Mesenchymal stem cell (in vitro differentiated cells and primary cell): ENCODE data around the gene NIPAL4.

Source experiments
- DNase-seq: peaks from one replicate; pipeline ENCODE4 v3.0.0-alpha.2; 2013
- H2AFZ ChIP-seq: one replicate; pipeline ENCODE4 v1.6.1; 2013; ENCODE audit warnings: low read depth, mild to moderate bottlenecking, control low read depth, inconsistent platforms, low read length, moderate library complexity
- H2AK5ac ChIP-seq: 2 replicates; pipeline ENCODE4 v1.6.1; 2013; ENCODE audit warnings: low read length, moderate library complexity, mild to moderate bottlenecking, inconsistent platforms; ENCODE audit not compliant: severe bottlenecking
- H2BK120ac ChIP-seq: one replicate; pipeline ENCODE4 v1.6.1; 2013; ENCODE audit warnings: low read depth, mild to moderate bottlenecking, inconsistent platforms, low read length, moderate library complexity
- H2BK12ac ChIP-seq, 2 experiments: one replicate each; pipeline ENCODE4 v1.6.1; 2013; ENCODE audit warnings: inconsistent platforms in 2 of 2, low read length in 2 of 2, mild to moderate bottlenecking in 2 of 2, moderate library complexity in 2 of 2, control low read depth in 1 of 2
- H2BK15ac ChIP-seq: one replicate; pipeline ENCODE4 v1.6.1; 2013; ENCODE audit warnings: mild to moderate bottlenecking, low read depth, inconsistent platforms; ENCODE audit not compliant: poor library complexity, severe bottlenecking
- H2BK5ac ChIP-seq: 2 replicates; pipeline ENCODE4 v1.6.1; 2013; ENCODE audit warnings: low read depth, mild to moderate bottlenecking, low read length, control low read depth, inconsistent platforms; ENCODE audit not compliant: poor library complexity, severe bottlenecking
- H3K14ac ChIP-seq, 2 experiments: one replicate each; pipeline ENCODE4 v1.6.1; 2013; ENCODE audit warnings: inconsistent platforms in 2 of 2, low read length in 2 of 2, control low read depth in 1 of 2, mild to moderate bottlenecking in 1 of 2, moderate library complexity in 1 of 2
- H3K18ac ChIP-seq, 2 experiments: one replicate each; pipeline ENCODE4 v1.6.1; 2013; ENCODE audit warnings: inconsistent platforms in 2 of 2, low read length in 2 of 2, control low read depth in 1 of 2, low read depth in 1 of 2, mild to moderate bottlenecking in 1 of 2
- H3K23ac ChIP-seq, 2 experiments: one replicate each; pipeline ENCODE4 v1.6.1; 2013; ENCODE audit warnings: inconsistent platforms in 2 of 2, low read length in 2 of 2, mild to moderate bottlenecking in 2 of 2, moderate library complexity in 2 of 2, control low read depth in 1 of 2
- H3K27ac ChIP-seq: 2 replicates; pipeline ENCODE4 v1.5.1; 2013; ENCODE audit warnings: mild to moderate bottlenecking, moderate library complexity, low read length, control low read depth, inconsistent platforms; ENCODE audit not compliant: poor library complexity, severe bottlenecking
- H3K27me3 ChIP-seq, 2 experiments: 2 replicates each; pipeline versions ENCODE4 v1.6.1 to v1.7.0; 2013; ENCODE audit warnings: low read length in 2 of 2, mild to moderate bottlenecking in 2 of 2, moderate library complexity in 2 of 2, control low read depth in 1 of 2, inconsistent platforms in 1 of 2; ENCODE audit not compliant: control insufficient read depth in 1 of 2, insufficient read depth in 1 of 2
- H3K36me3 ChIP-seq, 2 experiments: 2 replicates each; pipeline versions ENCODE4 v1.6.1 to v1.7.0; 2013; ENCODE audit warnings: low read length in 2 of 2, control low read depth in 1 of 2, inconsistent platforms in 1 of 2, low read depth in 1 of 2, mild to moderate bottlenecking in 1 of 2; ENCODE audit not compliant: insufficient read depth in 2 of 2, control insufficient read depth in 1 of 2
- H3K4ac ChIP-seq, 2 experiments: one replicate each; pipeline ENCODE4 v1.6.1; 2013; ENCODE audit warnings: inconsistent platforms in 2 of 2, low read length in 2 of 2, mild to moderate bottlenecking in 2 of 2, moderate library complexity in 2 of 2, control low read depth in 1 of 2, low read depth in 1 of 2
- H3K4me1 ChIP-seq: 2 replicates; pipeline ENCODE4 v1.6.1; 2013; ENCODE audit warnings: low read depth, low read length, control low read depth; ENCODE audit not compliant: control insufficient read depth, insufficient read depth
- H3K4me2 ChIP-seq: 2 replicates; pipeline ENCODE4 v1.6.1; 2013; ENCODE audit warnings: low read length, mild to moderate bottlenecking, inconsistent platforms; ENCODE audit not compliant: poor library complexity, severe bottlenecking
- H3K4me3 ChIP-seq, 2 experiments: 2 replicates each; pipeline versions ENCODE4 v1.5.1 to v1.7.0; 2013; ENCODE audit warnings: low read length in 2 of 2, mild to moderate bottlenecking in 2 of 2, control low read depth in 1 of 2, low read depth in 1 of 2; ENCODE audit not compliant: insufficient read depth in 1 of 2
- H3K79me1 ChIP-seq: replicated peaks from 2 replicates; pipeline ENCODE4 v1.6.1; 2013; ENCODE audit warnings: mild to moderate bottlenecking, control low read depth, low read length, inconsistent platforms; ENCODE audit not compliant: poor library complexity, severe bottlenecking
- H3K9ac ChIP-seq: 2 replicates; pipeline ENCODE4 v1.7.0; 2013; ENCODE audit warnings: mild to moderate bottlenecking, low read length, moderate library complexity
- H3K9me3 ChIP-seq: 2 replicates; pipeline ENCODE4 v1.7.0; 2013; ENCODE audit warnings: mild to moderate bottlenecking, low read length; ENCODE audit not compliant: control insufficient read depth
- H4K8ac ChIP-seq: one replicate; pipeline ENCODE4 v1.6.1; 2013; ENCODE audit warnings: inconsistent platforms, mild to moderate bottlenecking, low read length, moderate library complexity
- H4K91ac ChIP-seq: one replicate; pipeline ENCODE4 v1.6.1; 2013; ENCODE audit warnings: mild to moderate bottlenecking, low read length, inconsistent platforms
- whole genome bisulfite sequencing: methylation state at CpG from one replicate; pipeline ENCODE4 v1.1.7; 2013; ENCODE audit warnings: mixed read lengths; 5-methylcytosine and 5-hydroxymethylcytosine counted together

The NIPAL4 gene

GRCh38 chr5:157487358-157487757, 27.3 kb downstream of the NIPAL4 start:
- H3K4me3 ChIP-seq = no peak overlapping the region
- DNase-seq = no peak
- H4K91ac ChIP-seq = no peak overlapping the region
- H3K4me2 ChIP-seq = no peak overlapping the region
- H3K9ac ChIP-seq = no peak overlapping the region
- no peak overlapping the region for H2BK5ac ChIP-seq
- H3K27ac ChIP-seq = no peak overlapping the region
- 100% methylated on average over 3 of the region's 3 CpGs for WGBS
- no peak overlapping the region for H3K14ac ChIP-seq
- H3K79me1 ChIP-seq = peaks cover 44% of the 10 kb centered on the region
- no peak overlapping the region for H3K4ac ChIP-seq
- H4K8ac ChIP-seq = no peak overlapping the region
- no peak overlapping the region for H2BK15ac ChIP-seq
- H3K9me3 ChIP-seq = no peaks in the 10 kb centered on the region
- H3K23ac ChIP-seq = no peak overlapping the region
- peaks cover 10 to 56% of the 10 kb centered on the region in 2 experiments for H3K36me3 ChIP-seq
- peak overlapping the region in 1 of 2 experiments; percentile 31 for H2BK12ac ChIP-seq
- H3K27me3 ChIP-seq = no peaks in the 10 kb centered on the region
- H3K18ac ChIP-seq = no peak overlapping the region
- H2AK5ac ChIP-seq = no peak overlapping the region
- no peak overlapping the region for H2AFZ ChIP-seq
- H2BK120ac ChIP-seq = no peak overlapping the region
- no peaks in the 10 kb centered on the region for H3K4me1 ChIP-seq

DNA sequence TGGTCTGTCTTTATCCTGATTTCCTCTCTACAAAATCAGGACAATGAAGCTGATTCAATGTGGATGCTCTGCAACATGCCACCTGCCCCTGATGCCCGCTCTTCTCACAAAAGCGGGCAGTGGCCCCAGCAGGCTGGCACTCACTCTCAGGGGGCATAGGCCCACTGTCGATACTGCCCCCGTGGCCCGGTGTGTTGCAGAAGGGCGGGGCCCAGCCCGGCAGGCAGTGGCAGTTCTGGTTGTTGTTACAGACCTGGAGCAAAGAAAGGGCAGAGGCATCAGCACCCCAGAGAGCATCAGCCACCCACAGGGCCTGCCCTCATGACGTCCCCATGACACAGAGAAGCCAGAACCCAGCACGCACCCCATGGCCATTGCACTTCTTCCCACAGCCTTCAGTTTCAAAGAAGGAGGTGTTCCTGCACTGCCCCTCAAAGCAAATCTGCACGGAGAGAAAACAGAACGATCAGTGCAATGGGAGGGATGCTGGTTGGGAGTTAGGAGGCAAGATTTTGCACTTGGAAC, 31.5 kb downstream of the NIPAL4 start:
- Histone ChIP-seq H2AK5ac (no peak overlapping the region), H2BK15ac (no peak overlapping the region), H3K23ac (no peak overlapping the region), H4K91ac (no peak overlapping the region), H3K14ac (peak overlapping the region in 1 of 2 experiments; percentile 15), H3K4ac (no peak overlapping the region), H2BK12ac (no peak overlapping the region), H3K4me3 (no peak overlapping the region), H3K36me3 (peaks cover 15 to 52% of the 10 kb centered on the region in 2 experiments), H3K27me3 (no peaks in the 10 kb centered on the region), H2BK5ac (no peak overlapping the region), H3K27ac (no peak overlapping the region), H4K8ac (no peak overlapping the region), H2BK120ac (no peak overlapping the region), H3K79me1 (peaks cover 29% of the 10 kb centered on the region), H2AFZ (no peak overlapping the region), H3K18ac (no peak overlapping the region), H3K9me3 (no peaks in the 10 kb centered on the region), H3K9ac (no peak overlapping the region), H3K4me2 (no peak overlapping the region), H3K4me1 (no peaks in the 10 kb centered on the region)
- WGBS = 96% methylated on average over 11 of the region's 11 CpGs
- DNase-seq = no peak

DNA sequence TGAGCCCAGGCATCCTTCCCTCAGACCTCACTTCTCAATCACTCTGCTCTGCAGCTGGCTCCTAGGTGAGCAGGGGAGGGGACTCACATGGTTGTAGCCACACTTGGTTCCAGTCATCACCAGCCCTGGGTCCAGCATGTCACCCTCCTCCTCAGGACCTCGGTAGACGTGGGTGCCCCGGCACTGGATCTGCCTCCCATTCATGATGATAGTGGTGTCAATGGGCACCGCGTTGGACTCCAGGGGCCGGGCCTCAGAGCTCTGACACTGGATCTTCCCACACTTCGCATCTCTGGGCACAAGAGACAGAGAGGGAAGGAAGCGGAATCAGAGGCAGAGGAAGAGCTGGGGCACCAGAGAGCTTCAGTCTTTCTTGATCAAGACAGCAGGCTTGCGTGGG, 32.9 kb downstream of the NIPAL4 start:
- H3K4ac ChIP-seq = no peak overlapping the region
- H2AFZ ChIP-seq = no peak overlapping the region
- DNase-seq = no peak
- no peak overlapping the region for H4K91ac ChIP-seq
- H3K4me1 ChIP-seq = no peaks in the 10 kb centered on the region
- H2BK12ac ChIP-seq = no peak overlapping the region
- no peak overlapping the region for H4K8ac ChIP-seq
- H3K9ac ChIP-seq = no peak overlapping the region
- H3K79me1 ChIP-seq = peaks cover 23% of the 10 kb centered on the region
- H3K23ac ChIP-seq = no peak overlapping the region
- peaks cover 14 to 50% of the 10 kb centered on the region in 2 experiments for H3K36me3 ChIP-seq
- no peak overlapping the region for H2BK5ac ChIP-seq
- H2BK15ac ChIP-seq = no peak overlapping the region
- H2BK120ac ChIP-seq = no peak overlapping the region
- H3K14ac ChIP-seq = no peak overlapping the region
- no peaks in the 10 kb centered on the region for H3K9me3 ChIP-seq
- no peak overlapping the region for H3K27ac ChIP-seq
- H3K4me2 ChIP-seq = no peak overlapping the region
- no peak overlapping the region for H3K4me3 ChIP-seq
- WGBS = 99% methylated on average over 9 of the region's 9 CpGs
- no peak overlapping the region for H3K18ac ChIP-seq
- H3K27me3 ChIP-seq = no peaks in the 10 kb centered on the region
- no peak overlapping the region for H2AK5ac ChIP-seq

GRCh38 chr5:157494178-157494832, 34.3 kb downstream of the NIPAL4 start:
- H3K9ac ChIP-seq = no peak overlapping the region
- no peak overlapping the region for H3K18ac ChIP-seq
- no peak overlapping the region for H3K4me3 ChIP-seq
- no peak overlapping the region for H3K4me2 ChIP-seq
- WGBS = 97% methylated on average over 3 of the region's 5 CpGs
- H3K27ac ChIP-seq = no peak overlapping the region
- H3K14ac ChIP-seq = no peak overlapping the region
- DNase-seq = no peak
- H3K4ac ChIP-seq = no peak overlapping the region
- H4K91ac ChIP-seq = no peak overlapping the region
- no peak overlapping the region for H2BK15ac ChIP-seq
- H3K27me3 ChIP-seq = no peaks in the 10 kb centered on the region
- H2BK120ac ChIP-seq = no peak overlapping the region
- H3K36me3 ChIP-seq = peaks cover 10 to 46% of the 10 kb centered on the region in 2 experiments
- H2BK5ac ChIP-seq = no peak overlapping the region
- H2AFZ ChIP-seq = no peak overlapping the region
- H2AK5ac ChIP-seq = no peak overlapping the region
- no peak overlapping the region for H4K8ac ChIP-seq
- H3K9me3 ChIP-seq = no peaks in the 10 kb centered on the region
- no peak overlapping the region for H3K23ac ChIP-seq
- H2BK12ac ChIP-seq = no peak overlapping the region
- peaks cover 19% of the 10 kb centered on the region for H3K79me1 ChIP-seq
- peaks cover 1% of the 10 kb centered on the region for H3K4me1 ChIP-seq
